Glutamatergic neuron (in vitro differentiated cells): ENCODE data around the gene TRUB1. TPM values are rescaled to one million over a fixed set of nuclear protein-coding genes. Genes with fewer than 3 reads are reported as not detected.
A peak's percentile ranks its signal among the peaks of the same experiment; 100 is the strongest.

ENCODE experiments used
- DNase-seq: peaks from one replicate; pipeline ENCODE4 v3.0.0; 2022
- H3K27ac Mint-ChIP-seq: one replicate; pipeline ENCODE4 v1.8.0; 2020; ENCODE audit warnings: mild to moderate bottlenecking, mixed read lengths, inconsistent platforms; ENCODE audit not compliant: unreplicated experiment
- H3K27me3 Mint-ChIP-seq: one replicate; pipeline ENCODE4 v1.8.0; 2020; ENCODE audit warnings: mild to moderate bottlenecking, moderate library complexity, mixed read lengths, inconsistent platforms; ENCODE audit not compliant: unreplicated experiment
- H3K36me3 Mint-ChIP-seq: one replicate; pipeline ENCODE4 v1.8.0; 2020; ENCODE audit warnings: mild to moderate bottlenecking, mixed read lengths, inconsistent platforms; ENCODE audit not compliant: unreplicated experiment
- H3K4me1 Mint-ChIP-seq: one replicate; pipeline ENCODE4 v1.8.0; 2020; ENCODE audit warnings: mild to moderate bottlenecking, low read depth, mixed read lengths, inconsistent platforms; ENCODE audit not compliant: unreplicated experiment
- H3K4me3 Mint-ChIP-seq: one replicate; pipeline ENCODE4 v1.8.0; 2020; ENCODE audit warnings: mild to moderate bottlenecking, mixed read lengths, inconsistent platforms; ENCODE audit not compliant: unreplicated experiment
- H3K9me3 Mint-ChIP-seq: one replicate; pipeline ENCODE4 v1.8.0; 2020; ENCODE audit warnings: mild to moderate bottlenecking, moderate library complexity, mixed read lengths, inconsistent platforms; ENCODE audit not compliant: unreplicated experiment
- total RNA-seq: library from RNA; stranded (reverse); fragmentation: NEBNext Ultra II Directional; extraction: Animal tissue kit (Norgen Biotek cat#: 25700); gene quantifications from one replicate; pipeline ENCODE4 v1.2.1, GENCODE V29; 2021; ENCODE audit not compliant: unreplicated experiment
- TF ChIP-seq, protein P1 (sequence below): fragments of 200-600 bp; sonication (generic); IDR thresholded peaks from one replicate; pipeline ENCODE4 v1.5.0; 2021; ENCODE audit not compliant: partially characterized antibody, unreplicated experiment

Gene TRUB1
- total RNA-seq, 1 donor from 2014 or later = 32.8 TPM

DNA sequence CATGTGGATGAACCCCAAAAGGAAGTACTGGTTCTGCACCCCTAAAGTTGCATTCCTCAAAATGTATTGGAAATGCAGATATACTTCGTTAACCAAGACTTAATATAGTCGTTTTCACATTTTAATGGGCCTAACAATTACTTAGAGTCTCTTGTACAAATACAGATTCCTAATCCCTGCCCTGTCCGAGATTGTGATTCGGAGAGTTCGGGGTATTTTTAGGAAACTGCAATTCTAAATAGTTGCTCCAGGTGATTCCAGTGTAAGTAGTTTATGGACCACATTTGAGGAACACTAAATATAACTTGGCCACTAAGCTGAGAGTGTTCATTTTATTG is 830 bp downstream of the TRUB1 start:
- peak overlapping the region; percentile 96 for H3K4me3 Mint-ChIP-seq
- H3K27ac Mint-ChIP-seq = peak overlapping the region; percentile 97
- H3K9me3 Mint-ChIP-seq = peaks cover 3% of the 10 kb centered on the region
- H3K36me3 Mint-ChIP-seq = no peaks in the 10 kb centered on the region
- H3K4me1 Mint-ChIP-seq = peaks cover 4% of the 10 kb centered on the region
- no peaks in the 10 kb centered on the region for H3K27me3 Mint-ChIP-seq
- DNase-seq = no peak
- TF ChIP-seq, protein P1, sequence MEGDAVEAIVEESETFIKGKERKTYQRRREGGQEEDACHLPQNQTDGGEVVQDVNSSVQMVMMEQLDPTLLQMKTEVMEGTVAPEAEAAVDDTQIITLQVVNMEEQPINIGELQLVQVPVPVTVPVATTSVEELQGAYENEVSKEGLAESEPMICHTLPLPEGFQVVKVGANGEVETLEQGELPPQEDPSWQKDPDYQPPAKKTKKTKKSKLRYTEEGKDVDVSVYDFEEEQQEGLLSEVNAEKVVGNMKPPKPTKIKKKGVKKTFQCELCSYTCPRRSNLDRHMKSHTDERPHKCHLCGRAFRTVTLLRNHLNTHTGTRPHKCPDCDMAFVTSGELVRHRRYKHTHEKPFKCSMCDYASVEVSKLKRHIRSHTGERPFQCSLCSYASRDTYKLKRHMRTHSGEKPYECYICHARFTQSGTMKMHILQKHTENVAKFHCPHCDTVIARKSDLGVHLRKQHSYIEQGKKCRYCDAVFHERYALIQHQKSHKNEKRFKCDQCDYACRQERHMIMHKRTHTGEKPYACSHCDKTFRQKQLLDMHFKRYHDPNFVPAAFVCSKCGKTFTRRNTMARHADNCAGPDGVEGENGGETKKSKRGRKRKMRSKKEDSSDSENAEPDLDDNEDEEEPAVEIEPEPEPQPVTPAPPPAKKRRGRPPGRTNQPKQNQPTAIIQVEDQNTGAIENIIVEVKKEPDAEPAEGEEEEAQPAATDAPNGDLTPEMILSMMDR = no peak

DNA sequence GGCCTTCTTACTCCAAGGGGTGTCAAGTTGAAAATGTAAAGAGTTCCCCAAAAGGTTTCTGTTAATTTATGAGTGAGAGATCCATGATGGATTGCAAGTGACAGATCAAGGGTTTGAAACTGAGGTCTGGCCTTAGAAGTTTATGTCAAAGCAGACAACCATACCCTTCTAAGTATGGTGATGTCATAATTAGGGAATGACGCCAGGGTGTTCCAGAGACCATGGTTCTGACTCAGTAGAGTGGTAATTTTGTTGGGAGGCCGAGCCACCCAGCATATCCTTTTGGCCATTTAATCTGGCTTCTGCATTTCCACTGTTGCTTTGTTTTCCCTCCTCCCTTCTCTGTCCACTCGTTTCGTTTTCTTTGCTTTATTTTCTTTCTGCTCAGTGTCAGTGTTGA is 2.7 kb downstream of the TRUB1 start:
- Mint-ChIP-seq H3K27me3 (no peaks in the 10 kb centered on the region), H3K36me3 (no peaks in the 10 kb centered on the region), H3K4me1 (peaks cover 4% of the 10 kb centered on the region), H3K9me3 (peaks cover 1% of the 10 kb centered on the region), H3K4me3 (peak overlapping the region; percentile 22), H3K27ac (peak overlapping the region; percentile 9)
- TF ChIP-seq, protein P1 = no peak
- no peak for DNase-seq

DNA sequence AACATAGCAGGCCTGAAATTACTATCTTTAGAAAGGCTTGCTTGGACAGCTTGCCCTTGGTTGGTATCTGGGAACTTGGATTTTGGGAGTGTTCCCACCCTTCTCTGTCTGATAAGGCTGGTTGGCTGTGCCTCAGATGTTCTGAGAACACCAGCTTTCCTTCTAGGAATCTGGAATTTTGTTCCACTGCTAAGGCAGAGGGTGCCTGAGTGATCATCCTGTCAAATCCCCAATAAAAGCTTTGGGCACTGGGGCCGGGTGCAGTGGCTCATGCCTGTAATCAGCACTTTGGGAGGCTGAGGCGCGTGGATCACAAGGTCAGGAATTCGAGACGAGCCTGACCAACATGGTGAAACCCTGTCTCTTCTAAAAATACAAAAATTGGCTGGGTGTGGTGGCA is 5.0 kb downstream of the TRUB1 start:
- Mint-ChIP-seq H3K27me3 (no peaks in the 10 kb centered on the region), H3K4me1 (peaks cover 4% of the 10 kb centered on the region), H3K27ac (no peak overlapping the region), H3K4me3 (no peak overlapping the region), H3K9me3 (no peaks in the 10 kb centered on the region), H3K36me3 (no peaks in the 10 kb centered on the region)
- DNase-seq = no peak
- TF ChIP-seq, protein P1 = no peak

DNA sequence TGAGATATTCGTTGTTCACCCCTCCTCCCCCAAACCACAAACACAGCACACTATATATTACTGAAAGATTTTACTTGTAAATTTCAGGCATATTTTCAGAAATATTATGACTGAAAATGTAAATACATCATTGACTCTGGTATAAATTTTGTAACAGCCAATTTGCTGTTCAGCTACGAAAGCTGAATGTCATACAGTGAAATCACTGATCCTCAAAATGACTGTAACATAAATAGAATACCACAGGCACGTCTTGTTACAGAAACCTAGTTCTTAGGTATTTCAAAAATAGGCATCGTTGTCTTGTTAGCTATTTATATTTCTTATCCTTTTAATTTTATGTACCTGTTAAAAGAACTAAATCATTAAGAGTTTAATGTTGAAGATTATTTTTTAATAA is 15.1 kb downstream of the TRUB1 start:
- no peak overlapping the region for H3K27ac Mint-ChIP-seq
- peaks cover 2% of the 10 kb centered on the region for H3K27me3 Mint-ChIP-seq
- TF ChIP-seq, protein P1 = no peak
- no peak for DNase-seq
- H3K9me3 Mint-ChIP-seq = peaks cover 2% of the 10 kb centered on the region
- peaks cover 20% of the 10 kb centered on the region for H3K4me1 Mint-ChIP-seq
- no peaks in the 10 kb centered on the region for H3K36me3 Mint-ChIP-seq
- no peak overlapping the region for H3K4me3 Mint-ChIP-seq

DNA sequence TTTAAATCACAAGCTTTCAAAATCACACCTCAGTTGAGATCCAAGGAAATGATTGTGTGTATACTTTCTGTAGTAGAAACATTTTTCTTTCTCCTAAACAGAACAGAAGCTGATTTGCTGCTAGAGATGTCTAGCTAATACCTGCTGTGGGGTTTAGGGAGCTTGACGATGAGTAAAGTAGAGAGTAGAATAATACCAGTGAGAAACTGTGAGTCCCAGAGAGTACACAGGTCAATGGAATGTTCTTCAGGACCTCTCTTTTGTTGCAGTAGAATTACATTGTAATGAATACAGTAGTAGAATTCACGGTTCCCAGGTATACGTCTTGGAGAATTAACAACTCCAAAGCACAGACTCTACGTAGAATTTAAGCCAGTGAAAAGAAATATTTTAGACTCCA is 18.0 kb downstream of the TRUB1 start:
- peaks cover 20% of the 10 kb centered on the region for H3K4me1 Mint-ChIP-seq
- DNase-seq = no peak
- no peaks in the 10 kb centered on the region for H3K36me3 Mint-ChIP-seq
- no peak overlapping the region for H3K27ac Mint-ChIP-seq
- H3K9me3 Mint-ChIP-seq = no peaks in the 10 kb centered on the region
- TF ChIP-seq, protein P1 = no peak
- H3K4me3 Mint-ChIP-seq = no peak overlapping the region
- H3K27me3 Mint-ChIP-seq = peaks cover 2% of the 10 kb centered on the region
